ENCODE results near the gene MYOM1.

DNA sequence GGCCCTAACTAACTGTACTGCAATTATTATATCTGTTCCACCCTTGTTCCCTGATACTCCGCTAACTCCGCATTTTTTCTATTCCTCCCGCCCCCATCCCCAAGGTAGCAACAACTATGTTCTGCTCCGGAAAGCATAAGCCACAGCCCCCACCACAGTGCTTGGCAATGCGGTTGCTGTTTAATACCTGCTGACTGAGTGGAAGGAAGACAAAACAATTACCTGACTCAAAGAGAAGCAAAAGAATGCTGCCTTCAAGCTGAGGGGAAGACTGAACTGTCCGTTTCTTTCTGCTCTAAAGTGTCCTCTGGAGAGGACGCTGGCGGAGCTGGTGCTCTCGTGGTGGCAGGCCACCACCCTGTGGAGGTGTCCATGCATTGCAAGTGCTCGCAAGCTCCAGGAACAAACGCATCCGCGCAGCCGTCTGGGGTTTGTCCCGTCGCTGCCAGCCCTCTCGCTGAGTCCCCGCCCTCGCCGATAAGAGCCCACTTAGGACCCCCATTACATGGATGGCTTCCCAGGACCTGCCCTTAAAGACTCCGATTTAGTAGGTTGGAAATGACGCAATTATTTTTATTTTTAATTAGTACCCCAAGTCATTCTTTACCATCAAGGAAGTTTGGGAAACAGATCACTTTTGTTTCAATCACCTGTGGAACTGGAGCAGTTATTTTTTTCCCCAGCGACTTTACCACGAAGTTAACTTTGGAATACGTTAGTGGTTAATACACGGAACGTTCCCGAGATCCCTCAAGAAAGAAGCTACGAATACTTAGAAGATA lies 26.3 kb upstream of the MYOM1 start:
- TF ChIP-seq, protein P1, sequence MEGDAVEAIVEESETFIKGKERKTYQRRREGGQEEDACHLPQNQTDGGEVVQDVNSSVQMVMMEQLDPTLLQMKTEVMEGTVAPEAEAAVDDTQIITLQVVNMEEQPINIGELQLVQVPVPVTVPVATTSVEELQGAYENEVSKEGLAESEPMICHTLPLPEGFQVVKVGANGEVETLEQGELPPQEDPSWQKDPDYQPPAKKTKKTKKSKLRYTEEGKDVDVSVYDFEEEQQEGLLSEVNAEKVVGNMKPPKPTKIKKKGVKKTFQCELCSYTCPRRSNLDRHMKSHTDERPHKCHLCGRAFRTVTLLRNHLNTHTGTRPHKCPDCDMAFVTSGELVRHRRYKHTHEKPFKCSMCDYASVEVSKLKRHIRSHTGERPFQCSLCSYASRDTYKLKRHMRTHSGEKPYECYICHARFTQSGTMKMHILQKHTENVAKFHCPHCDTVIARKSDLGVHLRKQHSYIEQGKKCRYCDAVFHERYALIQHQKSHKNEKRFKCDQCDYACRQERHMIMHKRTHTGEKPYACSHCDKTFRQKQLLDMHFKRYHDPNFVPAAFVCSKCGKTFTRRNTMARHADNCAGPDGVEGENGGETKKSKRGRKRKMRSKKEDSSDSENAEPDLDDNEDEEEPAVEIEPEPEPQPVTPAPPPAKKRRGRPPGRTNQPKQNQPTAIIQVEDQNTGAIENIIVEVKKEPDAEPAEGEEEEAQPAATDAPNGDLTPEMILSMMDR (IDR thresholded peaks at IDR 0.05; ENCODE audit: low read depth, low read length, poor library complexity, severe bottlenecking), result peak; percentile 94
- no peak for TF ChIP-seq EZH2phosphoT487 (IDR thresholded peaks at IDR 0.05; ENCODE audit: borderline replicate concordance, low read length)

Measured in DOHH2 (cell line).